HepG2 (cell line): ENCODE data around the gene ACOT8. TPM values are rescaled to one million over a fixed set of nuclear protein-coding genes. Genes with fewer than 3 reads are reported as not detected.
"Not testable (repeated sequence)": the region's sequence is repeated elsewhere in the genome, so short reads cannot be mapped to it uniquely, and the experiment has no call there.

Experiments
- ATAC-seq: fragments of 200-7000 bp; cut with Tn5 transposase; 3 replicates; pipeline ENCODE4 v1.9.1; 2020; ENCODE audit warnings: mild to moderate bottlenecking, moderate library complexity
- BruUV-seq: library from RNA; stranded (reverse); fragments of 400-500 nt; replicated peaks from 2 replicates; lab custom pipeline; 2021; lab: Mats Ljungman, UMichigan
- CTCF ChIA-PET: fragments of 300-600 bp; formaldehyde crosslinking; extraction: SDS; loops from one replicate; lab custom pipeline; 2021; ENCODE audit warnings: low total read pairs, inconsistent platforms, low intra/inter-chr PET ratio; lab: Yijun Ruan, JAX
- POLR2A ChIA-PET: fragments of 350-600 bp; sonication (Branson Sonifier 250); formaldehyde crosslinking; loops from one replicate; lab custom pipeline; 2020; ENCODE audit warnings: antibody characterized with exemption, inconsistent platforms; lab: Yijun Ruan, JAX
- DNase-seq: peaks from one replicate; pipeline ENCODE4 v3.0.0-alpha.2; 2015; ENCODE audit warnings: low spot score
- FAIRE-seq: peaks from 3 replicates; lab custom pipeline; 2011; peaks lifted over from hg19 to GRCh38; lab: Jason Lieb, UNC
- H2AFZ ChIP-seq: one replicate; pipeline ENCODE4 v1.6.1; 2011; ENCODE audit warnings: low read length, inconsistent platforms
- H3K27ac ChIP-seq: fragments of 300-600 bp; 3 replicates; pipeline ENCODE4 v1.8.0; 2011; ENCODE audit warnings: mixed run types, mild to moderate bottlenecking, mixed read lengths, low read length, inconsistent platforms; ENCODE audit not compliant: insufficient read depth; ENCODE audit errors: extremely low read length
- H3K27me3 ChIP-seq, 2 experiments: fragments of 200-600 bp in 1 of 2; 2 replicates in 1 of 2; 3 replicates in 1 of 2; pipeline versions ENCODE4 v1.6.0 to v1.8.0; 2011; ENCODE audit warnings: low read length in 2 of 2, mild to moderate bottlenecking in 2 of 2, moderate library complexity in 2 of 2, inconsistent platforms in 1 of 2; ENCODE audit not compliant: insufficient read depth in 2 of 2, control insufficient read depth in 1 of 2
- H3K36me3 ChIP-seq, 2 experiments: fragments of 200-600 bp in 1 of 2; replicated peaks in 1 of 2; 2 replicates in 1 of 2; 3 replicates in 1 of 2; pipeline versions ENCODE4 v1.5.1 to v1.8.0; 2011; ENCODE audit warnings: low read length in 2 of 2, inconsistent platforms in 1 of 2; ENCODE audit not compliant: insufficient read depth in 2 of 2, control insufficient read depth in 1 of 2
- H3K4me1 ChIP-seq: 2 replicates; pipeline ENCODE4 v1.5.1; 2012; ENCODE audit warnings: low read length, inconsistent platforms; ENCODE audit not compliant: insufficient read depth
- H3K4me2 ChIP-seq: 2 replicates; pipeline ENCODE4 v1.6.0; 2011; ENCODE audit warnings: low read depth, low read length, inconsistent platforms
- H3K4me3 ChIP-seq, 3 experiments: fragments of 200-600 bp in 1 of 3; sonication (generic), shearing (Covaris generic) in 1 of 3; replicated peaks in 1 of 3; 2 replicates each; pipeline ENCODE4 v1.5.1; 2011 to 2016; ENCODE audit warnings: low read length in 3 of 3, inconsistent platforms in 2 of 3, low read depth in 2 of 3, mild to moderate bottlenecking in 2 of 3, control low read depth in 1 of 3, mixed read lengths in 1 of 3; ENCODE audit not compliant: insufficient read depth in 1 of 3
- H3K79me2 ChIP-seq: one replicate; pipeline ENCODE4 v1.6.1; 2011; ENCODE audit warnings: low read length, inconsistent platforms; ENCODE audit not compliant: insufficient read depth
- H3K9ac ChIP-seq: 2 replicates; pipeline ENCODE4 v1.6.0; 2011; ENCODE audit warnings: mild to moderate bottlenecking, low read depth, low read length, inconsistent platforms; ENCODE audit not compliant: insufficient read depth
- H3K9me3 ChIP-seq: 2 replicates; pipeline ENCODE4 v1.5.1; 2012; ENCODE audit warnings: mild to moderate bottlenecking, low read length
- H4K20me1 ChIP-seq: 2 replicates; pipeline ENCODE4 v1.6.0; 2011; ENCODE audit warnings: inconsistent platforms, mild to moderate bottlenecking, low read length, moderate library complexity; ENCODE audit not compliant: insufficient read depth
- AGO2 ChIP-seq: fragments of 200-400 bp; formaldehyde crosslinking; optimal IDR thresholded peaks from 2 replicates; pipeline ENCODE3; 2017; ENCODE audit warnings: mild to moderate bottlenecking, low read depth, low read length, moderate library complexity
- ATAD3A ChIP-seq: sonication (generic); formaldehyde crosslinking; IDR thresholded peaks from 2 replicates; pipeline ENCODE4 v1.4.0; 2020; ENCODE audit warnings: missing genetic modification reagents
- CEBPB ChIP-seq: IDR thresholded peaks from 2 replicates; pipeline ENCODE4 v1.6.1; 2011; ENCODE audit warnings: low read depth, low read length, improper control_type of control experiment, borderline replicate concordance
- FOXP1 ChIP-seq, 2 experiments: fragments of 450-650 bp in 1 of 2; IDR thresholded peaks; 2 replicates each; pipeline ENCODE4 v1.6.1; 2017 to 2018; ENCODE audit warnings: antibody characterized with exemption in 1 of 2
- GABPA ChIP-seq, 2 experiments: IDR thresholded peaks; 2 replicates each; pipeline ENCODE4 v1.6.1; 2011 to 2016; ENCODE audit warnings: low read depth in 2 of 2, low read length in 1 of 2, missing biosample characterization in 1 of 2, missing genetic modification characterization in 1 of 2
- HNF4A ChIP-seq: sonication (generic); formaldehyde crosslinking; IDR thresholded peaks from 2 replicates; pipeline ENCODE4 v1.4.0; 2020; ENCODE audit warnings: missing genetic modification reagents
- HOXA5 ChIP-seq: sonication (generic); formaldehyde crosslinking; IDR thresholded peaks from 2 replicates; pipeline ENCODE4 v1.4.0; 2020; ENCODE audit warnings: missing genetic modification reagents
- MZF1 ChIP-seq: sonication (generic); formaldehyde crosslinking; IDR thresholded peaks from 2 replicates; pipeline ENCODE4 v1.8.1; 2023; ENCODE audit warnings: mild to moderate bottlenecking, missing genetic modification reagents, borderline replicate concordance
- NR2F1 ChIP-seq, 2 experiments: fragments of 450-650 bp in 1 of 2; formaldehyde crosslinking in 1 of 2; IDR thresholded peaks; 2 replicates each; pipeline versions ENCODE4 v1.5.0 to v1.6.1; 2016 to 2020; ENCODE audit warnings: mild to moderate bottlenecking in 1 of 2, missing compliant biosample characterization in 1 of 2, missing genetic modification reagents in 1 of 2, moderate library complexity in 1 of 2
- NR2F6 ChIP-seq, 2 experiments: IDR thresholded peaks; 2 replicates each; pipeline ENCODE4 v1.6.1; 2016; ENCODE audit warnings: antibody characterized with exemption in 1 of 2, mild to moderate bottlenecking in 1 of 2
- NR3C1 ChIP-seq: sonication (generic); formaldehyde crosslinking; IDR thresholded peaks from 2 replicates; pipeline ENCODE4 v1.4.0; 2020; ENCODE audit warnings: missing genetic modification reagents
- PRDM10 ChIP-seq: sonication (generic); formaldehyde crosslinking; IDR thresholded peaks from 2 replicates; pipeline ENCODE4 v1.4.0; 2020; ENCODE audit warnings: low read depth, missing genetic modification reagents
- RARA ChIP-seq: IDR thresholded peaks from 2 replicates; pipeline ENCODE4 v1.6.1; 2016; ENCODE audit warnings: missing genetic modification reagents, missing compliant biosample characterization
- RXRA ChIP-seq: sonication (generic); formaldehyde crosslinking; IDR thresholded peaks from 2 replicates; pipeline ENCODE4 v1.5.1; 2020; ENCODE audit warnings: missing genetic modification reagents
- SALL1 ChIP-seq: sonication (generic); formaldehyde crosslinking; IDR thresholded peaks from 2 replicates; pipeline ENCODE4 v1.8.0; 2022; ENCODE audit warnings: mild to moderate bottlenecking, missing genetic modification reagents
- SAP130 ChIP-seq: IDR thresholded peaks from 2 replicates; pipeline ENCODE4 v1.6.1; 2016; ENCODE audit warnings: low read depth
- SMAD1 ChIP-seq: sonication (generic); formaldehyde crosslinking; IDR thresholded peaks from 2 replicates; pipeline ENCODE4 v1.4.0; 2020; ENCODE audit warnings: missing genetic modification reagents, low read depth, mild to moderate bottlenecking, borderline replicate concordance
- SMAD3 ChIP-seq: sonication (generic); formaldehyde crosslinking; IDR thresholded peaks from 2 replicates; pipeline ENCODE4 v1.4.0; 2020; ENCODE audit warnings: missing genetic modification reagents
- ZNF121 ChIP-seq: sonication (generic); formaldehyde crosslinking; IDR thresholded peaks from 2 replicates; pipeline ENCODE4 v1.5.0; 2020; ENCODE audit warnings: mild to moderate bottlenecking, missing genetic modification reagents
- ZNF431 ChIP-seq: sonication (generic); formaldehyde crosslinking; IDR thresholded peaks from 2 replicates; pipeline ENCODE4 v1.9.0; 2022; ENCODE audit warnings: missing genetic modification reagents, low read depth, mild to moderate bottlenecking, borderline replicate concordance
- ZNF768 ChIP-seq: sonication (generic); formaldehyde crosslinking; IDR thresholded peaks from 2 replicates; pipeline ENCODE4 v1.4.0; 2020; ENCODE audit warnings: missing genetic modification reagents
- ZNF879 ChIP-seq: sonication (generic); formaldehyde crosslinking; IDR thresholded peaks from 2 replicates; pipeline ENCODE4 v1.8.1; 2023; ENCODE audit warnings: missing genetic modification reagents
- WGBS: methylation state at CpG from one replicate; pipeline ENCODE4 v1.1.6; 2017; ENCODE audit warnings: low lambda C conversion rate; 5-methylcytosine and 5-hydroxymethylcytosine counted together
- in situ Hi-C: cut with HindIII; loops from 2 replicates; pipeline ENCODE4 v1.10.0; 2017; ENCODE audit warnings: low pct_unique_long_range_greater_than_20kb; ENCODE audit not compliant: extremely low pct_ligation_motif_present
- intact Hi-C: fragments of 100-400 bp; cut with micrococcal nuclease; formaldehyde crosslinking; loops from one replicate; pipeline ENCODE4 v1.10.0; 2022; ENCODE audit not compliant: unreplicated experiment
- polyA plus RNA-seq, 8 experiments: library from polyadenylated mRNA; depleted of rRNA in 3 of 8; stranded (reverse) in 7 of 8; unstranded in 1 of 8; fragments of >200 nt; fragmentation: Illumina TruSeq in 4 of 8; extraction: Trizol in 4 of 8; gene quantifications; 2 replicates each; pipeline versions ENCODE4 v1.2.1 to v1.2.3, GENCODE V29; 2011 to 2016; ENCODE audit warnings: low read depth in 4 of 8, missing spikeins in 1 of 8, mixed read lengths in 1 of 8; ENCODE audit not compliant: insufficient read depth in 1 of 8
- total RNA-seq, 5 experiments: library from RNA; depleted of rRNA; stranded (reverse); fragments of >200 nt; fragmentation: Illumina TruSeq; extraction: Trizol; gene quantifications; 2 replicates each; pipeline ENCODE4 v1.2.3, GENCODE V29; 2016; ENCODE audit warnings: low read depth in 1 of 5

Gene ACOT8
- total and polyA plus RNA-seq, 2 of the 13 experiments (the other 11 are each of a cell fraction or from before 2014, with no cell fraction given), result 31.4 to 45.5 TPM

- TF ChIP-seq ZNF768 (CRISPR knock-in tag), result peak; percentile 52; the same call in 1 of the 2 replicates
- TF ChIP-seq SMAD1 (CRISPR knock-in tag), result 0 out of 2 replicates have a peak, but pooled peaks have one; percentile 62
- no peak for TF ChIP-seq ATAD3A (CRISPR knock-in tag)
- no peak for TF ChIP-seq MZF1 (CRISPR knock-in tag)
- TF ChIP-seq AGO2, result peak; percentile 93
- no peak for TF ChIP-seq PRDM10 (CRISPR knock-in tag)
- no peak for TF ChIP-seq ZNF431
- TF ChIP-seq SMAD3, result no peak
- 0 out of 2 replicates have a peak, but pooled peaks have one; percentile 51 for TF ChIP-seq NR3C1 (CRISPR knock-in tag)
- no peak for TF ChIP-seq ZNF879 (CRISPR knock-in tag)
- TF ChIP-seq, all 625 proteins: peak for 15
Observed at GRCh38 chr20:45902199-45902701, 45.1 kb upstream of the ACOT8 start (continued).

GRCh38 chr20:45901332-45901731 lies 44.1 kb upstream of the ACOT8 start:
- Histone ChIP-seq H3K4me1 (peaks cover 30% of the 10 kb centered on the region), H3K36me3 (peaks cover 25 to 27% of the 10 kb centered on the region in 2 experiments)
- BruUV-seq; in situ Hi-C loops; H3K79me2 ChIP-seq; H3K27me3 ChIP-seq; DNase-seq; H3K27ac ChIP-seq; CTCF ChIA-PET; H3K9ac ChIP-seq; intact Hi-C loops; FAIRE-seq; ATAC-seq; H3K9me3 ChIP-seq; H3K4me2 ChIP-seq; H4K20me1 ChIP-seq; H2AFZ ChIP-seq; H3K4me3 ChIP-seq; TF ChIP-seq FOXP1 (IDR thresholded peaks at IDR 0.05); GABPA (IDR thresholded peaks at IDR 0.05; ENCODE audit: low read depth, low read length): not testable (repeated sequence)
- POLR2A ChIA-PET, result interaction anchor here (0.8 to 4.7 kb wide), 10 partner anchors 8 to 68 kb away, joined by 3 to 38 read pairs (median 12); partner anchors contain the start of genes CTSA, NEURL2, PCIF1 and SNX21
- 66% methylated on average over 6 of the region's 6 CpGs for WGBS
- TF ChIP-seq RARA (CRISPR knock-in tag) (peak; percentile 79), FOXP1 (CRISPR knock-in tag; IDR thresholded peaks at IDR 0.05) (peak; percentile 41; the same call in 1 of the 2 replicates), CEBPB (peak; percentile 87), ZNF121 (peak; percentile 94), NR2F1 (CRISPR knock-in tag; IDR thresholded peaks at IDR 0.05) (peak; percentile 71 to 78; a peak in 3 of 4 replicates), RXRA (CRISPR knock-in tag) (peak; percentile 43; the same call in 1 of the 2 replicates), GABPA (CRISPR knock-in tag; IDR thresholded peaks at IDR 0.05; ENCODE audit: low read depth) (0 out of 2 replicates have a peak, but pooled peaks have one; percentile 2), HNF4A (peak; percentile 77), HOXA5 (CRISPR knock-in tag) (0 out of 2 replicates have a peak, but pooled peaks have one; percentile 60), SALL1 (peak; percentile 54; the same call in 1 of the 2 replicates), SAP130 (CRISPR knock-in tag) (0 out of 2 replicates have a peak, but pooled peaks have one; percentile 33), NR2F6 (IDR thresholded peaks at IDR 0.05) (peak; percentile 50; the same call in 1 of the 2 replicates), NR2F6 (CRISPR knock-in tag; IDR thresholded peaks at IDR 0.05) (peak; percentile 84)
